Keratinocyte (primary cell): ENCODE results near the gene BOK.

ENCODE experiments used
- EZH2 ChIP-seq: IDR thresholded peaks from one replicate; pipeline ENCODE4 v1.6.1; 2012; ENCODE audit warnings: inconsistent platforms, mild to moderate bottlenecking, low read length, moderate library complexity
- TF ChIP-seq, protein P1 (sequence below), 3 experiments: IDR thresholded peaks in 1 of 3; conservative IDR thresholded peaks in 1 of 3; optimal IDR thresholded peaks in 1 of 3; 2 replicates in 2 of 3; 3 replicates in 1 of 3; pipeline versions ENCODE3 to v1.5.1; 2011; ENCODE audit warnings: low read length in 3 of 3, mild to moderate bottlenecking in 3 of 3, moderate library complexity in 2 of 3, control low read depth in 1 of 3, inconsistent platforms in 1 of 3; ENCODE audit not compliant: insufficient read depth in 2 of 3; ENCODE audit errors: extremely low read depth in 1 of 3

DNA sequence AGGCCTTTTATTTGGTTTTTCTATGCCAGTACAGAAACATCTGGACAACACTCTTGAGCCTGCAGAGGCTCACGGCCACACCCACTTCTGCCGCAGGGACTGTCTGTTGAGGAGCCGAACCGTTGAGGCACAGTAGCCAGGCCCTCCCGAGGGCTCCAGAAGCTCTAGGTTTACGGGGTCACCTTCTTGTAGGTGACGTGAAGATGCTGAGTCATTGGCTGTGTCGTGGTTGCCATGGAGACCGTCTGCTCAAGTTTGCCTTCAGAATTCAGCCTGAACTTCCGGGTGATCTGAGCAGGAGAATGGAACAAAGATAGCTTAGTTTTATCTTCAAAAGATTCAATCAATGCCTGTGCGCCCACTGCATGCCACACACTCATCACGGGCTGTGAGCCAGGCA lies 25.9 kb downstream of the BOK start:
- TF ChIP-seq, protein P1, sequence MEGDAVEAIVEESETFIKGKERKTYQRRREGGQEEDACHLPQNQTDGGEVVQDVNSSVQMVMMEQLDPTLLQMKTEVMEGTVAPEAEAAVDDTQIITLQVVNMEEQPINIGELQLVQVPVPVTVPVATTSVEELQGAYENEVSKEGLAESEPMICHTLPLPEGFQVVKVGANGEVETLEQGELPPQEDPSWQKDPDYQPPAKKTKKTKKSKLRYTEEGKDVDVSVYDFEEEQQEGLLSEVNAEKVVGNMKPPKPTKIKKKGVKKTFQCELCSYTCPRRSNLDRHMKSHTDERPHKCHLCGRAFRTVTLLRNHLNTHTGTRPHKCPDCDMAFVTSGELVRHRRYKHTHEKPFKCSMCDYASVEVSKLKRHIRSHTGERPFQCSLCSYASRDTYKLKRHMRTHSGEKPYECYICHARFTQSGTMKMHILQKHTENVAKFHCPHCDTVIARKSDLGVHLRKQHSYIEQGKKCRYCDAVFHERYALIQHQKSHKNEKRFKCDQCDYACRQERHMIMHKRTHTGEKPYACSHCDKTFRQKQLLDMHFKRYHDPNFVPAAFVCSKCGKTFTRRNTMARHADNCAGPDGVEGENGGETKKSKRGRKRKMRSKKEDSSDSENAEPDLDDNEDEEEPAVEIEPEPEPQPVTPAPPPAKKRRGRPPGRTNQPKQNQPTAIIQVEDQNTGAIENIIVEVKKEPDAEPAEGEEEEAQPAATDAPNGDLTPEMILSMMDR (optimal IDR thresholded peaks at IDR 0.05 in 1 of 3, IDR thresholded peaks at IDR 0.05 in 1 of 3, conservative IDR thresholded peaks at IDR 0.05 in 1 of 3; ENCODE audit: extremely low read depth in 1 of 3, insufficient read depth in 2 of 3, low read length in 3 of 3): no peak
- TF ChIP-seq EZH2: no peak
